HepG2 (cell line): ENCODE data around the gene TOLLIP. TPM values are rescaled to one million over a fixed set of nuclear protein-coding genes. Genes with fewer than 3 reads are reported as not detected.
A peak's percentile ranks its signal among the peaks of the same experiment; 100 is the strongest.

Experiments
- ATAC-seq: fragments of 200-7000 bp; cut with Tn5 transposase; 3 replicates; pipeline ENCODE4 v1.9.1; 2020; ENCODE audit warnings: mild to moderate bottlenecking, moderate library complexity
- BruUV-seq: library from RNA; stranded (reverse); fragments of 400-500 nt; replicated peaks from 2 replicates; lab custom pipeline; 2021; lab: Mats Ljungman, UMichigan
- CTCF ChIA-PET: fragments of 300-600 bp; formaldehyde crosslinking; extraction: SDS; loops from one replicate; lab custom pipeline; 2021; ENCODE audit warnings: low total read pairs, inconsistent platforms, low intra/inter-chr PET ratio; lab: Yijun Ruan, JAX
- POLR2A ChIA-PET: fragments of 350-600 bp; sonication (Branson Sonifier 250); formaldehyde crosslinking; loops from one replicate; lab custom pipeline; 2020; ENCODE audit warnings: antibody characterized with exemption, inconsistent platforms; lab: Yijun Ruan, JAX
- DNase-seq: peaks from one replicate; pipeline ENCODE4 v3.0.0-alpha.2; 2015; ENCODE audit warnings: low spot score
- FAIRE-seq: peaks from 3 replicates; lab custom pipeline; 2011; peaks lifted over from hg19 to GRCh38; lab: Jason Lieb, UNC
- H2AFZ ChIP-seq: one replicate; pipeline ENCODE4 v1.6.1; 2011; ENCODE audit warnings: low read length, inconsistent platforms
- H3K27ac ChIP-seq: fragments of 300-600 bp; 3 replicates; pipeline ENCODE4 v1.8.0; 2011; ENCODE audit warnings: mixed run types, mild to moderate bottlenecking, mixed read lengths, low read length, inconsistent platforms; ENCODE audit not compliant: insufficient read depth; ENCODE audit errors: extremely low read length
- H3K27me3 ChIP-seq, 2 experiments: fragments of 200-600 bp in 1 of 2; 2 replicates in 1 of 2; 3 replicates in 1 of 2; pipeline versions ENCODE4 v1.6.0 to v1.8.0; 2011; ENCODE audit warnings: low read length in 2 of 2, mild to moderate bottlenecking in 2 of 2, moderate library complexity in 2 of 2, inconsistent platforms in 1 of 2; ENCODE audit not compliant: insufficient read depth in 2 of 2, control insufficient read depth in 1 of 2
- H3K36me3 ChIP-seq, 2 experiments: fragments of 200-600 bp in 1 of 2; replicated peaks in 1 of 2; 2 replicates in 1 of 2; 3 replicates in 1 of 2; pipeline versions ENCODE4 v1.5.1 to v1.8.0; 2011; ENCODE audit warnings: low read length in 2 of 2, inconsistent platforms in 1 of 2; ENCODE audit not compliant: insufficient read depth in 2 of 2, control insufficient read depth in 1 of 2
- H3K4me1 ChIP-seq: 2 replicates; pipeline ENCODE4 v1.5.1; 2012; ENCODE audit warnings: low read length, inconsistent platforms; ENCODE audit not compliant: insufficient read depth
- H3K4me2 ChIP-seq: 2 replicates; pipeline ENCODE4 v1.6.0; 2011; ENCODE audit warnings: low read depth, low read length, inconsistent platforms
- H3K4me3 ChIP-seq, 3 experiments: fragments of 200-600 bp in 1 of 3; sonication (generic), shearing (Covaris generic) in 1 of 3; replicated peaks in 1 of 3; 2 replicates each; pipeline ENCODE4 v1.5.1; 2011 to 2016; ENCODE audit warnings: low read length in 3 of 3, inconsistent platforms in 2 of 3, low read depth in 2 of 3, mild to moderate bottlenecking in 2 of 3, control low read depth in 1 of 3, mixed read lengths in 1 of 3; ENCODE audit not compliant: insufficient read depth in 1 of 3
- H3K79me2 ChIP-seq: one replicate; pipeline ENCODE4 v1.6.1; 2011; ENCODE audit warnings: low read length, inconsistent platforms; ENCODE audit not compliant: insufficient read depth
- H3K9ac ChIP-seq: 2 replicates; pipeline ENCODE4 v1.6.0; 2011; ENCODE audit warnings: mild to moderate bottlenecking, low read depth, low read length, inconsistent platforms; ENCODE audit not compliant: insufficient read depth
- H3K9me3 ChIP-seq: 2 replicates; pipeline ENCODE4 v1.5.1; 2012; ENCODE audit warnings: mild to moderate bottlenecking, low read length
- H4K20me1 ChIP-seq: 2 replicates; pipeline ENCODE4 v1.6.0; 2011; ENCODE audit warnings: inconsistent platforms, mild to moderate bottlenecking, low read length, moderate library complexity; ENCODE audit not compliant: insufficient read depth
- BORCS8-MEF2B ChIP-seq: sonication (generic); formaldehyde crosslinking; IDR thresholded peaks from 2 replicates; pipeline ENCODE4 v1.8.0; 2022; ENCODE audit warnings: mild to moderate bottlenecking, missing genetic modification reagents
- HNRNPL ChIP-seq: fragments of 200-400 bp; formaldehyde crosslinking; IDR thresholded peaks from 2 replicates; pipeline ENCODE4 v1.6.1; 2017; ENCODE audit warnings: mild to moderate bottlenecking, low read depth, low read length
- HNRNPUL1 ChIP-seq: fragments of 200-400 bp; formaldehyde crosslinking; IDR thresholded peaks from 2 replicates; pipeline ENCODE4 v1.6.1; 2017; ENCODE audit warnings: low read depth, mild to moderate bottlenecking, low read length, moderate library complexity
- ISL2 ChIP-seq: sonication (generic); formaldehyde crosslinking; IDR thresholded peaks from 2 replicates; pipeline ENCODE4 v1.5.0; 2020; ENCODE audit warnings: missing genetic modification reagents
- KLF12 ChIP-seq: sonication (generic); formaldehyde crosslinking; IDR thresholded peaks from 2 replicates; pipeline ENCODE4 v1.4.0; 2020; ENCODE audit warnings: missing genetic modification reagents, borderline replicate concordance
- KLF13 ChIP-seq: sonication (generic); formaldehyde crosslinking; IDR thresholded peaks from 2 replicates; pipeline ENCODE4 v1.4.0; 2020; ENCODE audit warnings: mild to moderate bottlenecking, missing genetic modification reagents
- LBX2 ChIP-seq: sonication (generic); formaldehyde crosslinking; IDR thresholded peaks from 2 replicates; pipeline ENCODE4 v1.5.0; 2020; ENCODE audit warnings: missing genetic modification reagents, mild to moderate bottlenecking, borderline replicate concordance
- NPAS2 ChIP-seq: sonication (generic); formaldehyde crosslinking; IDR thresholded peaks from 2 replicates; pipeline ENCODE4 v1.8.0; 2022; ENCODE audit warnings: mild to moderate bottlenecking, missing genetic modification reagents, borderline replicate concordance
- NR2C2 ChIP-seq: sonication (generic); formaldehyde crosslinking; IDR thresholded peaks from 2 replicates; pipeline ENCODE4 v1.4.0; 2020; ENCODE audit warnings: missing genetic modification reagents, mild to moderate bottlenecking, moderate library complexity, borderline replicate concordance
- RFX1 ChIP-seq: fragments of 450-650 bp; IDR thresholded peaks from 2 replicates; pipeline ENCODE4 v1.6.1; 2017
- TARDBP ChIP-seq: sonication (generic); formaldehyde crosslinking; IDR thresholded peaks from 2 replicates; pipeline ENCODE4 v1.8.0; 2022; ENCODE audit warnings: mild to moderate bottlenecking, missing genetic modification reagents
- ZFP1 ChIP-seq: IDR thresholded peaks from 2 replicates; pipeline ENCODE4 v1.6.1; 2016
- ZNF282 ChIP-seq: fragments of 450-650 bp; IDR thresholded peaks from 2 replicates; pipeline ENCODE4 v1.6.1; 2018; ENCODE audit not compliant: partially characterized antibody
- ZNF296 ChIP-seq: sonication (generic); formaldehyde crosslinking; conservative IDR thresholded peaks from 2 replicates; pipeline ENCODE4 v1.5.0; 2020; ENCODE audit warnings: mild to moderate bottlenecking, missing genetic modification reagents
- ZNF3 ChIP-seq: IDR thresholded peaks from 2 replicates; pipeline ENCODE4 v1.7.0; 2017; ENCODE audit warnings: inconsistent platforms
- ZZZ3 ChIP-seq: sonication (generic); formaldehyde crosslinking; IDR thresholded peaks from 2 replicates; pipeline ENCODE4 v1.4.0; 2020; ENCODE audit warnings: missing genetic modification reagents, mild to moderate bottlenecking, borderline replicate concordance
- WGBS: methylation state at CpG from one replicate; pipeline ENCODE4 v1.1.6; 2017; ENCODE audit warnings: low lambda C conversion rate; 5-methylcytosine and 5-hydroxymethylcytosine counted together
- in situ Hi-C: cut with HindIII; loops from 2 replicates; pipeline ENCODE4 v1.10.0; 2017; ENCODE audit warnings: low pct_unique_long_range_greater_than_20kb; ENCODE audit not compliant: extremely low pct_ligation_motif_present
- intact Hi-C: fragments of 100-400 bp; cut with micrococcal nuclease; formaldehyde crosslinking; loops from one replicate; pipeline ENCODE4 v1.10.0; 2022; ENCODE audit not compliant: unreplicated experiment
- polyA plus RNA-seq, 8 experiments: library from polyadenylated mRNA; depleted of rRNA in 3 of 8; stranded (reverse) in 7 of 8; unstranded in 1 of 8; fragments of >200 nt; fragmentation: Illumina TruSeq in 4 of 8; extraction: Trizol in 4 of 8; gene quantifications; 2 replicates each; pipeline versions ENCODE4 v1.2.1 to v1.2.3, GENCODE V29; 2011 to 2016; ENCODE audit warnings: low read depth in 4 of 8, missing spikeins in 1 of 8, mixed read lengths in 1 of 8; ENCODE audit not compliant: insufficient read depth in 1 of 8
- total RNA-seq, 5 experiments: library from RNA; depleted of rRNA; stranded (reverse); fragments of >200 nt; fragmentation: Illumina TruSeq; extraction: Trizol; gene quantifications; 2 replicates each; pipeline ENCODE4 v1.2.3, GENCODE V29; 2016; ENCODE audit warnings: low read depth in 1 of 5
- TF ChIP-seq, protein P1 (sequence below), 2 experiments: sonication (generic) in 1 of 2; formaldehyde crosslinking in 1 of 2; IDR thresholded peaks; 2 replicates each; pipeline versions ENCODE4 v1.5.1 to v1.6.1; 2011 to 2020; ENCODE audit warnings: borderline replicate concordance in 1 of 2, low read depth in 1 of 2, low read length in 1 of 2, mild to moderate bottlenecking in 1 of 2, missing genetic modification reagents in 1 of 2, moderate library complexity in 1 of 2
- TF ChIP-seq, protein P2 (sequence below): sonication (generic); formaldehyde crosslinking; IDR thresholded peaks from 2 replicates; pipeline ENCODE4 v1.5.0; 2020; ENCODE audit warnings: missing genetic modification reagents
- TF ChIP-seq, protein P3 (sequence below): sonication (generic); formaldehyde crosslinking; IDR thresholded peaks from 2 replicates; pipeline ENCODE4 v1.4.0; 2020; ENCODE audit warnings: missing genetic modification reagents, borderline replicate concordance

Gene TOLLIP
- total and polyA plus RNA-seq, 2 of the 13 experiments (the other 11 are each of a cell fraction or from before 2014, with no cell fraction given), result 25.9 to 47.5 TPM

DNA sequence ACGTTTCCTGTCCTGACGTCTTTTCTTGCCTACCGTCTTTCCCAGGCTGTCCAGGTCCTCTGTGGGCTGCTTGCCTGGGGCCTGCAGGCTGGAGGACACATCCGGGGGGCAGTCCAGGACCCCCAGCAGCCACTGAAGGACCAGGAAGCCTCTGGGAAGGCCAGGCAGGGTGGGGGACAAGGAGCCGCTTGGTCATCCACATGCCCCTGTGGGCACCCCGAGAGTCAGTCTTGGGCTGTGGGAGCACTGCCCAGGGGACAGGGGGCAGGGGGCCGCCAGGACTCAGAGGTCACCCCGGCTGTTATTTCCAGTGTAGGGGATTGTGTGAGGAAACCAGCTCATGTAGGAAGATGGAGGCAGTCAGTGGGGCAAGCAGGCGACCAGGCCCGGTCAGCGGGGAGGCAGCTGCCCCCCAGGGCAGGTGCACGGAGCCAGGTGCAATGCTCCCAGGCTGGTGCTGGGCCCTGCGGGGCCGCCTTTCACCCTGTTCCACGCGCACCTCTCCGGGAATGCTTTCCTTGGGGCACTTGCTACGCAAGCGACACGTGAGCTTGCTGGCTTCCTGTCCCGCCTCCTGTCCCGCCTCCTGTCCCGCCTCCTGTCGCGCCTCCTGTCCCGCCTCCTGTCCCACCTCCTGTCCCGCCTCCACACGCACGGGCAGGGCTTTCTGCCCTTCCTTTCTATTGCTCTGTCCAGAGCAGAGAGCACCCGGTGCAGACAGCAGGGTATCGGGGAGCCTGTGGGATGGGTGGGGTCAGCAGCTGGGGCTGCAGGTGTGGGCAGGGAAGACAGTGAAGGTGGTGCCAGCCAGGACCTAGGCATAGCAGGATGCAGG is 47.0 kb downstream of the TOLLIP start:
- Histone ChIP-seq H3K4me2 (peak overlapping the region; percentile 99), H3K4me3 (peak overlapping the region; percentile 53 to 83 (median 57)), H4K20me1 (no peaks in the 10 kb centered on the region), H3K36me3 (no peaks in the 10 kb centered on the region), H3K27ac (peak overlapping the region; percentile 65), H3K4me1 (peaks cover 27% of the 10 kb centered on the region), H3K9ac (peak overlapping the region; percentile 81), H3K9me3 (peaks cover 13% of the 10 kb centered on the region; the same call in 1 of the 2 replicates), H3K27me3 (no peaks in the 10 kb centered on the region; a peak in 1 of 5 replicates), H3K79me2 (no peaks in the 10 kb centered on the region), H2AFZ (no peak overlapping the region)
- DNase-seq (peak; percentile 82), FAIRE-seq (peak; percentile 26), ATAC-seq (peak; percentile 86)
- CTCF ChIA-PET, result no interaction called here
- intact Hi-C loops, result loop anchor here (5.0 to 10.0 kb wide), 2 partner anchors 58 to 95 kb away; no protein-coding TSS in a partner anchor
- POLR2A ChIA-PET, result interaction anchor here (0.7 to 1.4 kb wide), 8 partner anchors 14 to 443 kb away, joined by 3 to 5 read pairs (median 3); partner anchors contain the start of gene BRSK2
- in situ Hi-C loops, result no loop called here
- BruUV-seq, result TSS peak; percentile 80
- 18% methylated on average over 6 of the region's 31 CpGs for WGBS
- no peak; the same call in 1 of the 2 replicates for TF ChIP-seq HNRNPL
- no peak for TF ChIP-seq ZZZ3 (CRISPR knock-in tag)
- no peak for TF ChIP-seq ISL2 (CRISPR knock-in tag)
- no peak for TF ChIP-seq KLF13 (CRISPR knock-in tag)
- TF ChIP-seq RFX1, result no peak
- TF ChIP-seq TARDBP, result peak; percentile 56; the same call in 1 of the 2 replicates
- TF ChIP-seq ZNF3, result no peak
- TF ChIP-seq, protein P1, sequence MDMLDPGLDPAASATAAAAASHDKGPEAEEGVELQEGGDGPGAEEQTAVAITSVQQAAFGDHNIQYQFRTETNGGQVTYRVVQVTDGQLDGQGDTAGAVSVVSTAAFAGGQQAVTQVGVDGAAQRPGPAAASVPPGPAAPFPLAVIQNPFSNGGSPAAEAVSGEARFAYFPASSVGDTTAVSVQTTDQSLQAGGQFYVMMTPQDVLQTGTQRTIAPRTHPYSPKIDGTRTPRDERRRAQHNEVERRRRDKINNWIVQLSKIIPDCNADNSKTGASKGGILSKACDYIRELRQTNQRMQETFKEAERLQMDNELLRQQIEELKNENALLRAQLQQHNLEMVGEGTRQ (IDR thresholded peaks at IDR 0.05; ENCODE audit: low read depth, low read length), result peak; percentile 86
- TF ChIP-seq, protein P1 (CRISPR knock-in tag; IDR thresholded peaks at IDR 0.05; ENCODE audit: borderline replicate concordance), result peak; percentile 92; the same call in 1 of the 2 replicates
- TF ChIP-seq BORCS8-MEF2B (CRISPR knock-in tag), result no peak
- TF ChIP-seq HNRNPUL1, result no peak
- TF ChIP-seq NPAS2, result no peak
- TF ChIP-seq, protein P2, sequence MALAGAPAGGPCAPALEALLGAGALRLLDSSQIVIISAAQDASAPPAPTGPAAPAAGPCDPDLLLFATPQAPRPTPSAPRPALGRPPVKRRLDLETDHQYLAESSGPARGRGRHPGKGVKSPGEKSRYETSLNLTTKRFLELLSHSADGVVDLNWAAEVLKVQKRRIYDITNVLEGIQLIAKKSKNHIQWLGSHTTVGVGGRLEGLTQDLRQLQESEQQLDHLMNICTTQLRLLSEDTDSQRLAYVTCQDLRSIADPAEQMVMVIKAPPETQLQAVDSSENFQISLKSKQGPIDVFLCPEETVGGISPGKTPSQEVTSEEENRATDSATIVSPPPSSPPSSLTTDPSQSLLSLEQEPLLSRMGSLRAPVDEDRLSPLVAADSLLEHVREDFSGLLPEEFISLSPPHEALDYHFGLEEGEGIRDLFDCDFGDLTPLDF, result no peak
- TF ChIP-seq ZNF296 (CRISPR knock-in tag), result no peak
- TF ChIP-seq, protein P3, sequence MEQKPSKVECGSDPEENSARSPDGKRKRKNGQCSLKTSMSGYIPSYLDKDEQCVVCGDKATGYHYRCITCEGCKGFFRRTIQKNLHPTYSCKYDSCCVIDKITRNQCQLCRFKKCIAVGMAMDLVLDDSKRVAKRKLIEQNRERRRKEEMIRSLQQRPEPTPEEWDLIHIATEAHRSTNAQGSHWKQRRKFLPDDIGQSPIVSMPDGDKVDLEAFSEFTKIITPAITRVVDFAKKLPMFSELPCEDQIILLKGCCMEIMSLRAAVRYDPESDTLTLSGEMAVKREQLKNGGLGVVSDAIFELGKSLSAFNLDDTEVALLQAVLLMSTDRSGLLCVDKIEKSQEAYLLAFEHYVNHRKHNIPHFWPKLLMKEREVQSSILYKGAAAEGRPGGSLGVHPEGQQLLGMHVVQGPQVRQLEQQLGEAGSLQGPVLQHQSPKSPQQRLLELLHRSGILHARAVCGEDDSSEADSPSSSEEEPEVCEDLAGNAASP (CRISPR knock-in tag), result 0 out of 2 replicates have a peak, but pooled peaks have one; percentile 22
- no peak for TF ChIP-seq ZNF282
- TF ChIP-seq KLF12 (CRISPR knock-in tag), result 0 out of 2 replicates have a peak, but pooled peaks have one; percentile 49
- no peak for TF ChIP-seq ZFP1 (CRISPR knock-in tag)
- TF ChIP-seq LBX2 (CRISPR knock-in tag), result no peak
- no peak; the same call in 1 of the 2 replicates for TF ChIP-seq NR2C2 (CRISPR knock-in tag)
